Medulla oblongata (tissue), 1 donor: Measurements from ENCODE around the gene NGEF.
"Not testable (repeated sequence)": the region's sequence is repeated elsewhere in the genome, so short reads cannot be mapped to it uniquely, and the experiment has no call there.

Experiments
- DNase-seq: peaks from one replicate; pipeline ENCODE4 v3.0.0-alpha.2; 2015; ENCODE audit errors: extremely low spot score

NGEF gene

DNA sequence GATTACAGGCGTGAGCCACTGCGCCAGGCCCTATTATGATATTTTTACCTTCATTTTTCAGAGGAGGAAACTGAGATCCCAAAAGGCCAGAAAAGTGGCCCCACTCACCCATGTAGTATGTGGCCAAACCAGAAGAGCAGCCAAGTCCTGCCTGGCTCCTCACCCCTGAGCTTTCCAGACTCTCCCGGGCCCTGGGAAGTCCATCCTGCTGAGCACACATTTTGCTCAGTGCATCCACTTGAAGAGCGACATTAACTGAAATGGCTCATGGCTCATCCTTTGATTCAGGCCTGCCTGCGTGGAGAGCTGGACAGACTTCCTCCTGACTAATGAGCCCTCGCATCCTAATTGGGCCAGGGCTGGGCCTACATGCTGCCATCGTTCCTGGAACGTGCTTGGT is 9.5 kb upstream of the NGEF start:
- DNase-seq, result no peak

DNA sequence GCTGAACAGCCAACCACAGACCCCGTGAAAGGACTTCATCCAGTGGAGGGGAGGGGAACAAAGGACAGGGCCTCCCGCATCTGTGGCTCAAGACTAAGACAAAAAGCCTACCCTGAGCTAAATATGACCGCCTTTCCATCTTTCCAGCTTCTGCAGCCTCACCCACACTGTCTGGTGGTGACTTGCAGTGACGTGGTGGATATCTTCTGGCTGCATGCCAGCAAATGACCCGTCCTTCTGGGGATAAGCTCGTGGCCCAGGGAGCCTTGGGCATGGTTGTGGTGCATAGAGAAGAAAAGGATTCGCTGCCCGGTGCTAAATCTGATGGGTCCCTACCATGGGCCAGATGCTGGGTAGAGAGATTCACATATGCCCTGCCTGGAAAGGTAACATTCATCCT is 8.7 kb upstream of the NGEF start:
- DNase-seq, result no peak

DNA sequence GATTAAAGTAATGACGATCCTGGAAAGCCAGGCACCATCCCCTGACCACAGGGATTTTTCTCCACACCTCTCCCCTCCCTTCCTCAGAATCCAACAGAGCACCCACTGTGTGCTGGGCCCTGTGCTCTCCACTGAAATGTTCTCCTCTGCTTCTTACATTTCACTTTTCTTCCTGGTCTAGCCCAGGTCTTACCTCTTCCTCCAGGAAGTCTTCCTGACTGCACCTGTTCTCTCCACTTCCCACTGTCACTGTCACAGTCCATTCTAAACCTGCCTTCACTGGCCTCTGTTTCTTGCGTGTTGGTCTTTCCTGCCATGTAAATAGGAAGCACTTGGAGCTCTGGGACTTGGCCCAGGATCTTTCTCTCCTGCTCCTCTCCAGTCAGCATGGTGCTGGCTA is 7.4 kb upstream of the NGEF start:
- DNase-seq, result no peak

DNA sequence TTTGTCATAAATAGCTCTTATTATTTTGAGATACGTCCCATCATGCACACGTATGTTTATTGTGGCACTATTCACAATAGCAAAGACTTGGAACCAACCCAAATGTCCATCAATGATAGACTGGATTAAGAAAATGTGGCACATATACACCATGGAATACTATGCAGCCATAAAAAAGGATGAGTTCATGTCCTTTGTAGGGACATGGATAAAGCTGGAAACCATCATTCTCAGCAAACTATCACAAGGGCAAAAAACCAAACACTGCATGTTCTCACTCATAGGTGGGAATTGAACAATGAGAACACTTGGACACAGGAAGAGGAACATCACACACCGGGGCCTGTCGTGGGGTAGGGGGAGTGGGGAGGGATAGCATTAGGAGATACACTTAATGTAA is 6.6 kb upstream of the NGEF start:
- not testable (repeated sequence) for DNase-seq

DNA sequence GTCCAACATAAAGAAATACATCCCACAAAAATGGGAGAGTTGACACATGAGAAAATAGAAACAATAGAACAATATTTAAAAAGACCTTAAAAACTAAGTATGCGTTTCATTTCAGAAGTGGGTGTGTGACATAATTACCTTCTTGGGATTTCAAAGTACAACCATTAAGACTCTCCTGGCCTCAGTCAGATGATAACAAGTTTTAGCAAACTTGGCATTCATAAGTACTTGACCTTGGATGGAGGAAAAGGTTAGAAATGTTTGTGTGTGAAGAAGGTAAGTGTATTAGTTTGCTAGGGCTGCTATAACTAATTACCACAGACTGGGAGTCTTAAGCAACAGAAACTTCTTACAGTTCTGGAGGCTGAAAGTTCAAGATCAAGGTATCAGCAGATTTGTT is 4.9 kb upstream of the NGEF start:
- DNase-seq, result no peak

DNA sequence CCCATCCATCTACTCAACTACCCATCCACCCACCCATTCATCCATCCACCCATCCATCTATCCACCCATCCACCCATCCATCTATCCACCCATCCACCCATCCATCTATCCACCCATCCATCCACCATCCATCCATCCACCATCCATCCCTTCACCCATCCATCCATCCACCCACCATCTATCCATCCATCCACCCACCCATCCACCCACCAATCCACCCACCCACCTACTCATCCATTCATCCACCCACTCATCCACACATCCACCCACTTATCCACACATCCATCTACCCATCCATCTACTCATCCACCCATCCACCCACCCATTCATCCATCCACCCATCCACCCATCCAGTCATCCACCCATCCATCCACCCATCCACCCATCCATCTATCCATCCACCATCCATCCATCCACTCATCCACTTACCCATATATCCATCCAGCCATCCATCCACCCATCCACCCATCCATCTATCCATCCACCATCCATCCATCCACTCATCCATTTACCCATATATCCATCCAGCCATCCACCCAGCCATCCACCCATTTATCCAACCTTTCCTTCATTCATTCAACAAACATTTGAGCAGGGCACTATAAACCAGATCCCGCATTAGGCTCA is 2.1 kb upstream of the NGEF start:
- no peak for DNase-seq

DNA sequence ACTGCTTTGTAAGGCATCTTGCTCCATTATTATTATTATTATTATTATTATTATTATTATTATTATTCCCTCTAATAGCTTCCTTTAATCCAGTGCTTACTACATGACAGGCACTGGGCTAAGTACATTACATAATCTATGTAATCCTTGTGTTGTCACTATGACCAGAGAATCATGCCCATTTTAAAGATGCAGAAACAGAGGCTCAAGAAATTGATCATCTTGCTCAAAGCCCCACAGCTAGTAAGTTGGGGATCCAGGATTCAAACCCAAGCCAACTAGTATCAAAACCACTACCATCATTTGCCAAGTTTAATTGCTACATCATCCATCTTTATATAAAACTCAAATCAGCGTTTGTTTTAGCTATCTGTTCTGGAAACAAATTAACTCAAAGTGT is 594 bp upstream of the NGEF start:
- DNase-seq, result no peak

DNA sequence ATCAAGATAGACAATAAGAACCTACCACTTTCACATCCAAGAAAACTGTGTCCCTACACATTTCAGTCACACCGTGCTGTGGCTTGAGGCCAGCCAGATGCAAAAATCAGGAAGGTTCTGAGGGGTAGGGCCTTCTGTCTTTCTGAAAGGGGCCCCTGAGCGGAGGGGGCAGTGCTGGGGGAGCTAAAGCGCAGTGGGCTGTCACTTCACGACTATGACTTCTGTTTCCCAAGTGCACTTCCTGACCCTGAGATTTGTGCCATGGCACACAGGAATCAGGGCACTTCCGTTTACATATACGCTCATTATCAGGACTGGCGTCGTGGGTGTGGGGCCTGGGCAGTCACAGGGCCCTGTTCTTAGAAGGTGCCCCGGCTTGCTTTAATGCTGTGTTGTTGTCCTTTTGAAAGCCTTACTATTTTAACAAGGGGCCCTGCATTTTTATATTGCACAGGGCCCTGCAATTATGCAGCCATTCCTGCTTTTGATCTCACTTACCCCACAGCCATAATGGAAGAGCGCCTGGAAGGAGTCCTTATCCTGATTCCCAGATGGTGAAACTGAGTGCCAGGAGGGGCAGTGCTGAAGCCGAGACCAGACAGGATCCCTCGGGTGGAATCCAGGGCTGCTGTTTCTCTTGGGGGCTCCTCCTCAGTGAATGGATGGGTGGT is 620 bp downstream of the NGEF start:
- DNase-seq, result no peak

DNA sequence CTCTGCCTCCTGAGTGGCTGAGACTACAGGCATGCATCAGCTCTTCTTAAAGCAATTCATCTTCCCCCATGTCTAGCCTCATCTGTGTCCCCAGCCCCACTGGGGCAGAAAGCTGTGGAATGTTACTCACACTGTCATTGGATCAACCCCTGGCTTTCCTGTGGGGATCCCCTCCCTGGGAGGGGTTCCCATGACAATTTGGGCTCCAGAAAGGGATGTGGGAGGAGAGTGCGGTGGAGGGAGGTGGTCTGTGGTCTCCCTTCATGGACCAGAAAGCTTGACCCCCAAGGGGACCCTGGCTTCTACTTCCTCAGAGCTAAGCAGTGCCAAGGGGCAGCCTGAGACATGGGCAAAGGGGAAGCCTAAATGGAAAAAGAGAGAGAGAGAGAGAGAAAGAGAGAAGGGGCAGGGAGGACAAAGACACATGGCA is 1.3 kb downstream of the NGEF start:
- DNase-seq, result no peak

DNA sequence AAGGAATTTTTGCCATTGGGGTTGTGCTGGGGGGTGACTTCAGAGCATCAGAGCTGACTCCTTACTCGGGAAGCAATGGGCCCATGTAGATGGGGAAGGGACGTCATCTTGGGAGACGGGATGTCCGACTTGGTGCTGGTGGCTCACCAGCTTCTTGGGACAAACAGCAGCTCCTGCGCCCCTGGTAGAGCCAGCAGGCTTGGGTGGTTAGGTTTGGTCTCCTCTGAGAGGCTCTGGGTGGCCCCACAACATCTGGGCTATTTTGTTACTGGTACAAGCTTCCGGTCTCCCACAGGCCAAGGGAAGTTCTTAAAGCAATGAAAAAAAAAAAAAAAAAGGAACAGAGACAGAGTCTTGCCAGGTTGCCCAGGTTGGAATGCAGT is 1.8 kb downstream of the NGEF start:
- no peak for DNase-seq

DNA sequence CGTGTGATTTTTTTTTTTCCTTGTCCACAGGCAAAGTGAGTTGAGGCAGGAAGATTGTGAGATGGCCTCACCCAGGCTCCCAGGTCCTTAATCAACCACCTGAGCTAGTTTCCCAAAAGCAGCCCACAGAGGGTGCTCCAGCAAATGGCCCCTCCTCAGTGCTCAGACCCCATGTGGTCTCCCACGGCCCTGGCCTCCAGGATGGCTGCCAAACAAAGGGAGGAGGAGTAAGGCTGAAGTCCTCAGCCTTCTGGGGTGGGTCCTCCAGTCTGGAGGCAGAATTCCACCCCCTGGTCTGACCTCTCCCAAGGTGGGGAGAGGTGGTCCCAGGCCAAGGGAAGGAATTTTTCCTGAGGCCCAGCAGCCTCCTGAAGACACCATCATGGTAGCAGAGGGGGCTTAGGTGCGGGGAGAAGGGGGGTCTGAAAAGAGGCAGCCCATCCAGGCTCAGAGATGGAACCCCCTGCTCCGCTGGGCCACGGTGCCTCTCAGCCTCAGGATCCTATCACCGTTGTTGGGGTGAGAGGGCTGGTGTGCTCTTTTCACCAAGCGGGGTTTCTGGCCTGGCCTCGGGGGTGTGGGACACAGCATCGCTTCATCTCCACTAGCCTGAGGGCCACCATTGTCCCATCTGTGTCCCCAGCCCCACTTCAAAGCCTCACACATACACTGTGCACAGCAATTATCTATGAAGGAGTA is 2.3 kb downstream of the NGEF start:
- DNase-seq, result no peak

DNA sequence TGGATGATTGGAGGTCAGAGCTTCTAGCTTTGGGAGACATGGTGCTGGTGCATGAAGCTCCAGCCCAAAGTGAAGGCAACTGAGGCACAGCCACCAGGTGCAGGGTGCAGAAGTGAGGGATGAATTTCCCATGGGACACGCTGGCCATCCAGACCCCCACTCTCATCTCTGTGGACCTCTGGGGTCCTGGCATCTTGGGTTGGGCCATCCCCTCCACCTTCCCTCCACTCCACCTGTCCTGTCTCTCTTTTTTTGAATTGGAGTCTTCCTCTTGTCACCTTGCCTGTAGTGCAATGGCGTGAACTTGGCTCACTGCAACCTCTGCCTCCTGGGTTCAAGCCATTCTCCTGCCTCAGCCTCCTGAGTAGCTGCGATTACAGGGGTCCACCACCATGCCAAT is 3.4 kb downstream of the NGEF start:
- DNase-seq, result no peak

DNA sequence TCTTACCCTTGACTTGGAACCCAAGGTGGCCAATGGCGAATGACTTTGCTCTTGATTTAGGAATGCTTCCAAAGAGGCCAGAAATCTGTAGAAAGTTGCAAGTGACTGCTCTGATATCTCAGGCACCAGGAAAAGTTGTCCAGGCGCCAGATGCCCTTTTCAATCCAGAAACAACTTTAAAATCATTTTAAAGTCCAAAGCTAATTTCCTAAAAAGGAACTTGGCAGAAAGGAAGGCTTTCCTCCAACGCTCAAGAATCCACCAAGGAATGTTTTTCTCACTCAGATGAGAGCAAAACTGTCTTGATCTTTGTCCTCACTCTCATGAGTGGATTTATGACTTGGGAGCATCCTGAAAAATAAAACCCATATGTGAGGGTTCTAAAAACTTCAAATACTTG is 5.3 kb downstream of the NGEF start:
- DNase-seq, result no peak

DNA sequence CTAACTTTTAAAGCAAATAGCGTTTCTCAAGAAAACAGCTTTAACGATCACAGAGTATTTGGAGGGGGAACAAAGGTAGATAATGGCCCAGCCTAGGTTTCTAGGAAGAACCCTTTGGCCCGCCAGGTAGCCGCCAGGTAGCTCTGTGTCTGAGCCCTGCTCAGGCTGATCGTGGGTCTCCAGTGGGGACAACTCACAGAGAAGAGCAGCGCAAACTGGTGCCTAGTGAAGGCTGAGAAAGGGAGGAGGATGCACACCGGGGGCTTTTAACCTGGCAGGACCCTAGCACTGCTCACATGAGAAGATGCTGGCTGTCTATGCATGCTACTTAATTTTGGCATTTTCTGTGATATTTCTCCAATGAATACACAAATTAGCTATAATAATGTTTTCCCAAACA is 5.8 kb downstream of the NGEF start:
- no peak for DNase-seq

DNA sequence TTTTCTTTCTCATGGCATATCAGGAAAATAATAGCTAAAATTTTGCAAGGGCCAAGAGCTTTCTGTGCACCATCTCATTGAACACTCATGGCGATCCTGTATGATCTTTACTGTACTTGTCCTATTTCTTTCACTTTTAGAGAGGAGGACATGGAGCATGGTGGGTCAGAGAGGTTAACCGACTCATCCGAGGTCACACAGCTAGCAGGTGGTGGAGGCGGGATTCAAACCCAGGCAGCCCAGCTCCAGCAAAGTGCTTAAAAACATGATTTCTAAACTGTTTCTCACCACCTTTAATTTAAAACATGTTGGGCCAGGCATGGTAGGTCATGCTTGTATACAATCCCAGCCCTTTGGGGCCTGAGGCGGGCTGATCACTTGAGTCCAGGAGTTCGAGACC is 6.4 kb downstream of the NGEF start:
- no peak for DNase-seq

DNA sequence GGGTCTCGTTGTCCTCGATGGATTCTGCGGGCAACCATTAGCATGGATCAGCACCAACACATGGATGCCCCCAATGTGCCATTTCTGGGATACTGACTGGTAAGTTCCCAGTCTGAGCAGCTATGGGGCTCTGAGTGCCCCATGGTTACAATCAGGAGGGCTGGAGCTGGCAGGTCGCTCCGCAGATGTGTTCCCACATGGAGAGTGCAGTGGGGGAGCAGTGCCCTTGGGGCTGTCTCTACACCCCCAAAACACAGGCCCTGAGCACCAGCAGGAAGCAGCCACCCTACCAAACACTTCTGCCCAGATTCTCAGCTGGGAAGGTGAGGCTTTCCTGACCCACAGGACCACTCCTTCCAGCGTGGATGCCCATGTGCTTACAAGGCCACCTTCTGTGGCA is 8.0 kb downstream of the NGEF start:
- no peak for DNase-seq

DNA sequence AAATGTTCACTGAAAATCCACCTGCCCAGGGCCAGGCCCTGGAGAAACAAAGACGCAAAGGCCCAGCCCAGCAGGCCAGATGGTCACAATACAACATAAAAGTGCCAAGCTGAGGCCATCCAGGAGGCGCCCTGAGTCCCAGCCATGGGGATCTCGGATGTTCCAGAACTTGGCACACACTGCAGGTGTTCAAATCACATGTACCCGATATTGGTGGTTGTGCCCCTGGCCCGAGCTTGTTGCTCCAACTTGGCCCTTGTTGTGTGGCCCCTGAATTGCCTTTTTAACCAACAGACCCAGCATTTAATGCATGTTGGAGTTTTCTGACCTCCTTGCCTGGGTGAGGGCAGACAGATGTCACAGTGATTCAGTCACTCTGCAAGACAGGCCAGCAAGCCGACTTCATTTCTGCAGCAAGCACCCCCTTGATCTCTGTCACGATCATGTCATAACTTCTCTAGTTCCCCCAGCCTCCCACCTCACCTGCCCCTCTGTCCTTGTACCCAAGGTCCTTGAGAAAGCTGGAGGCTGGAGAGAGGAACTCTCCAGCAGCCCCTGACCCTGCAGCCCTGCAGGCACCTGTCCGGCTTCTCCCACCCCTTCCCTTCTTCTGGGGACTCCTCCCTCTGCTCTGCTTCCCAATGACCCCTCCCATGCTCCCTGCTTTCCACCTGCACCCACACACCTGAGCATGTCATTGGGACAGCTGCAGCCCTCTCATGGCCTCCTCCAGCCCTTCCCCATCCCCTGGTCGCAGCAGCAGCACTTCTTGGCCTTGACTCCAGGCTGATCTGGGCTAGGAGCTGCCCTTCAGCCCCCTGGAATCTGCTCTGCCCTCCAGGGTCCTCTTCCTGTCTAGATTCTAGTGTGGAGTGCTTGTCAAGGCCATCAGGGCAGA is 9.1 kb downstream of the NGEF start:
- no peak for DNase-seq

DNA sequence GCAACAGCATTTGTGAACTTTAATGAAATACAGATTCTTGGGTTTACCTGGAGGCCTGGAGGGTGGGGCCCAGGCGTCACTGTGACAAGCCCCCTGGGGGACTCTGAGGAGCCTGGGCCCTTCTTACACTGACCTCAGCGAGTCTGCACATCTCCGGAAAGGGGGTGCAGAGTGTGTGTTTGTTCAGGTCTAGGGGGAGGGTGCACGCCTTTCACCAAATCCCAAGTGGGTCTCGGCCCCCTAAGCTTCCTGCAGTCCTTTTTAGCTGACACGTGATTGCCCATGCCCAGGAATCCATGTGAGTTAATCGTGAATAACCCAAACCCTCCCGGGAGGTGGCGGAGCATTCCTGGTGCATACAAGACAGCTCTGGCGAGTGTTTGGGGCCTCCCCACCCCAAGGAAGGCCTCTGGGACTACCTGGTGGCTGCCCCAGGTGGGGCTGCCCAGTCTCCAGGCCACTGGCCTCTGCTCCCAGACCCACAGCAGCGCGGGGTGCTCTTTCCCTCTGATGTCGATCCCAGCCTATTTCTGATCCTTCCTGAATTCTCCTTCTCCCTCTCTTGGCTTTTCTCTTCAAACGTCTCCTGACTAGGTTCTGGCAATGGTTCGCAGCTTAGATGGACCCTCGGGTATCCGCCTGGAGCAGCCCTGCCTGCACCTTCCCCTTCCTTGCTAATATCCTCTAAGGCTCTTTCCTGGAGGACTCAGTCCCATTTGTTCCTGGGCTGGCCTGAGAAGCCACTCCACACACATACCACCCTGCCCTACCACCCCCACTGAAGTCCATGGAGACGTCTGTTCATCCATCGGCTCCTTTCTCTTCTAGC is 10.0 kb downstream of the NGEF start:
- no peak for DNase-seq

DNA sequence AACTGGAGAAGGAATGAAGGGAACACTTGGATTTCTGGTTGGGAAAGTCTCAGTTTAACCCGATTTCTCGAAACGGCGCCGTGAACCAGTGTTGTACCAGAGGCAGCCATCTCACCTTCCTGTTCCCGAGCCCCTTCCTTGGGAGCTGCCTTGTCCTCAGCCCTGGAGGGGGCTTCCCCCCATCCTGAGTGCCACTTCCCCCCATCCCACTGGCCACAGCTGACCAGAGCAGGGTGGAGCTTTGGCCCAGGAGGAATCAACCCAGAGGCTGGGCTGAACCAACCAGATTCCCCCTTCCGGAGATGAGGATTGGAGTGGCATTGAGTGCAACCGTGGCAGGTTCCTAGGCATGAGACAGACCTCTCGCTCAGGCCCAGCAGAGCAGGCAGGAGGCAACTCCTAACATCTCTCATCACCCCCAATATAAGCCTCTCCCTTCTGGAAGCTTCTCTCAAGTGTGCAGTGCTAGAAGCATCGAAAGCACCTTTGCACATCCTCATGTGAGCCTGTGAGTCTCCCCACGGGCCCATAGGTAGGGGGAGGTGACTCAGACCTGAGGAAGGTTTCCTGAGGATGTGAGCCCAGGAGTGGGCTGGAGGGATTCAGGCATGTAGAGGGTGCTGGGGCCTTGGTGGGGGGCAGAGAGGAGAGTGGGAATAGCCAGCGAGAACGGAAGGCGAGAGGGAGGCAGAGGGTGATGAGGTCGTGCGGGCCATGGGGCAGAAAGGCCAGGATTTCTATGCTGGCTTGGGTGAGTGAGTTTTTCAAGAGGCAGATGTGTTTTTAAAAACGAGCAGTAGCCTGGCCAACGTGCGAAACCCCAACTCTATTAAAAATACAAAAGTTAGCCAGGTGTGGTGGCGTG is 11.9 kb downstream of the NGEF start:
- DNase-seq, result no peak

DNA sequence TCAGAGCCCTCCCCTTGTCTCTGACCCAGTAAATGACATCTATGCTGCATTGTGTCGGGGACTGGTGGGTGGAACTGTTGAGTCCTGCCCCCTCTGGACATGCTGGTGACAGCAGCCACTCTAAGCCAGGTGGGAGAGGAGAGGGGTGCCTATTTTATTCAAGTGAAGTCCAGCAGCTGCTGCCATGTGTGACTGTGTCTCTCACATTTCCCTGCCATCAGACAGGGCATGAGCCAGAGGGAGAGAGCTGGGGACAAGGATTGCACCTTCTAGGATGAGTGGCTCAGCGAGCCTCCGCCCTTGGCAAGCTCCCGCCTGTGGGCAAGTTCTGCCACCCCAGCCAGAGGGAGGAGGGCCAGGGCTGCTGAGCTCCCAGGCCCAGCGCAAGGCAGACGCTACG is 13.7 kb downstream of the NGEF start:
- DNase-seq, result peak; percentile 9

DNA sequence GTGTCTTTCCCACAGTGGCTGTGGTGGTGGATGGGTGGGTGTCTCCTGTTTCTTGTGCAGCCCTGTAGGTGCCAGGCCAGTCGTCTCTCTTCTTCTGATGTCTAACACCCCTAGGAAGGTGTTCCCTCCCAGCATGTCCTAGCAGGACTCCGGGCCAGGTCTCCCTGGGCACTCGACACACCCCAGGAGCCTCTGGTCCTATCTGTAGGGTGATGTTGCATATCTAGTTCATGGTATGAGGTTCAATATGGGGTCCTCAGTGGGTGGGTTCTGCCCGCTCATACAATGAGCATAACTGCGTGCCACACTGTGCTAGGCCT is 14.4 kb downstream of the NGEF start:
- DNase-seq, result no peak
